ENCODE measurements around the gene IQSEC3. TPM values are rescaled to one million over a fixed set of nuclear protein-coding genes. Genes with fewer than 3 reads are reported as not detected.

The IQSEC3 gene
- total RNA-seq, 6 donors from 2014 or later = 2.1 to 19.0 (median 8.2) TPM

- Histone ChIP-seq H3K4me1 (peaks cover 0 to 6% (median 0%) of the 10 kb centered on the region in 4 donors), H3K27me3 (peaks cover 0 to 12% (median 4%) of the 10 kb centered on the region in 4 donors), H3K9me3 (no peaks in the 10 kb centered on the region), H3K4me3 (no peak overlapping the region), H3K27ac (no peak overlapping the region), H3K36me3 (no peaks in the 10 kb centered on the region)
- DNase-seq = no peak
- no peak for ATAC-seq (ENCODE audit: low FRiP score in 2 of 2)
- 69 to 77% methylated on average over 6 of the region's 6 CpGs for WGBS, 2 donors
- TF ChIP-seq CTCF (IDR thresholded peaks at IDR 0.05) (no peak), EP300 (IDR thresholded peaks at IDR 0.05) (no peak), POLR2A (IDR thresholded peaks at IDR 0.05) (no peak), POLR2AphosphoS5 (IDR thresholded peaks at IDR 0.05) (no peak)
Measured at GRCh38 chr12:80681-81190, 14.2 kb downstream of the IQSEC3 start.

- 48 to 90% methylated on average over 6 to 7 of the region's 7 CpGs for WGBS, 2 donors
- DNase-seq (no peak), ATAC-seq (ENCODE audit: low FRiP score in 2 of 2) (no peak)
- Histone ChIP-seq H3K36me3 (no peaks in the 10 kb centered on the region), H3K27me3 (peaks cover 0 to 10% (median 2%) of the 10 kb centered on the region in 4 donors), H3K4me3 (no peak overlapping the region), H3K27ac (no peak overlapping the region), H3K9me3 (no peaks in the 10 kb centered on the region), H3K4me1 (peaks cover 0 to 5% (median 0%) of the 10 kb centered on the region in 4 donors)
- no peak for TF ChIP-seq POLR2AphosphoS5 (IDR thresholded peaks at IDR 0.05)
- no peak for TF ChIP-seq POLR2A (IDR thresholded peaks at IDR 0.05)
- TF ChIP-seq EP300 (IDR thresholded peaks at IDR 0.05) = no peak
- TF ChIP-seq CTCF (IDR thresholded peaks at IDR 0.05) = no peak
Measured at GRCh38 chr12:82740-83139, 16.2 kb downstream of the IQSEC3 start.

- TF ChIP-seq POLR2A (IDR thresholded peaks at IDR 0.05) = no peak
- TF ChIP-seq EP300 (IDR thresholded peaks at IDR 0.05) = no peak
- TF ChIP-seq POLR2AphosphoS5 (IDR thresholded peaks at IDR 0.05) = no peak
- no peak for TF ChIP-seq CTCF (IDR thresholded peaks at IDR 0.05)
- no peak overlapping the region for H3K4me3 ChIP-seq
- no peak for DNase-seq
- no peaks in the 10 kb centered on the region for H3K4me1 ChIP-seq
- no peak for ATAC-seq (ENCODE audit: low FRiP score in 2 of 2)
- 62% methylated on average over 6 of the region's 6 CpGs; no CpG with 5 or more reads in 1 of the 2 donors for WGBS, 2 donors
- peaks cover 0 to 4% (median 1%) of the 10 kb centered on the region in 4 donors for H3K27me3 ChIP-seq
- H3K9me3 ChIP-seq = no peaks in the 10 kb centered on the region
- no peaks in the 10 kb centered on the region for H3K36me3 ChIP-seq
- no peak overlapping the region for H3K27ac ChIP-seq
Measured at GRCh38 chr12:84056-84455, 17.5 kb downstream of the IQSEC3 start.

GRCh38 chr12:85191-85666, 18.7 kb downstream of the IQSEC3 start:
- Histone ChIP-seq H3K9me3 (peaks cover 0 to 6% (median 0%) of the 10 kb centered on the region in 4 donors), H3K4me3 (no peak overlapping the region), H3K36me3 (no peaks in the 10 kb centered on the region), H3K27ac (no peak overlapping the region), H3K27me3 (no peaks in the 10 kb centered on the region), H3K4me1 (no peaks in the 10 kb centered on the region)
- no peak for TF ChIP-seq POLR2A (IDR thresholded peaks at IDR 0.05)
- TF ChIP-seq EP300 (IDR thresholded peaks at IDR 0.05) = no peak
- no peak for TF ChIP-seq POLR2AphosphoS5 (IDR thresholded peaks at IDR 0.05)
- no peak for TF ChIP-seq CTCF (IDR thresholded peaks at IDR 0.05)
- 73 to 79% methylated on average over 8 to 9 of the region's 9 CpGs for WGBS, 2 donors
- DNase-seq = no peak
- no peak for ATAC-seq (ENCODE audit: low FRiP score in 2 of 2)

- Histone ChIP-seq H3K9me3 (peaks cover 0 to 6% (median 0%) of the 10 kb centered on the region in 4 donors), H3K4me1 (no peaks in the 10 kb centered on the region), H3K27ac (no peak overlapping the region), H3K36me3 (no peaks in the 10 kb centered on the region), H3K27me3 (no peaks in the 10 kb centered on the region), H3K4me3 (no peak overlapping the region)
- WGBS, 2 donors = 25 to 83% methylated on average over 2 of the region's 2 CpGs
- ATAC-seq (ENCODE audit: low FRiP score in 2 of 2) (no peak), DNase-seq (no peak)
- TF ChIP-seq POLR2A (IDR thresholded peaks at IDR 0.05) (no peak), EP300 (IDR thresholded peaks at IDR 0.05) (no peak), POLR2AphosphoS5 (IDR thresholded peaks at IDR 0.05) (no peak), CTCF (IDR thresholded peaks at IDR 0.05) (no peak)
Measured at GRCh38 chr12:87315-87714, 20.7 kb downstream of the IQSEC3 start.

Measured in upper lobe of left lung (tissue), 6 donors.